B cell (primary cell): ENCODE measurements around the gene LRFN5. TPM values are rescaled to one million over a fixed set of nuclear protein-coding genes. Genes with fewer than 3 reads are reported as not detected.

Source experiments
- ATAC-seq: fragments of 200-7000 bp; cut with Tn5 transposase; one replicate; pipeline ENCODE4 v1.10.0; 2021; ENCODE audit warnings: low read depth, mild to moderate bottlenecking, moderate number of reproducible peaks, moderate library complexity
- CTCF ChIA-PET: fragments of 350-600 bp; sonication (Branson Sonifier 250); formaldehyde crosslinking; loops from one replicate; lab custom pipeline; 2021; ENCODE audit warnings: antibody characterized with exemption, inconsistent platforms; lab: Charles Lee
- POLR2A ChIA-PET: fragments of 350-600 bp; sonication (Branson Sonifier 250); formaldehyde crosslinking; loops from one replicate; lab custom pipeline; 2021; ENCODE audit warnings: antibody characterized with exemption; lab: Charles Lee
- DNase-seq: peaks from one replicate; pipeline ENCODE4 v3.0.0; 2013
- H2AFZ ChIP-seq: 2 replicates; pipeline ENCODE4 v1.6.1; 2012; ENCODE audit warnings: mild to moderate bottlenecking, low read depth, low read length; ENCODE audit not compliant: insufficient read depth, poor library complexity, severe bottlenecking
- H3K27ac ChIP-seq, 2 donors: 1 replicate in 1 of 2; 2 replicates in 1 of 2; pipeline ENCODE4 v1.5.1; 2012 to 2013; ENCODE audit warnings: low read length in 2 of 2, mild to moderate bottlenecking in 2 of 2, moderate library complexity in 1 of 2
- H3K27me3 ChIP-seq, 4 experiments: fragments of 200-600 bp in 1 of 4; sonication (generic) in 1 of 4; replicated peaks in 1 of 4; 1 replicate in 2 of 4; 2 replicates in 2 of 4; pipeline versions ENCODE4 v1.6.1 to v1.7.0; 2013 to 2016; ENCODE audit warnings: low read length in 3 of 4, mild to moderate bottlenecking in 2 of 4, mixed read lengths in 1 of 4, moderate library complexity in 1 of 4; ENCODE audit not compliant: insufficient read depth in 4 of 4, control insufficient read depth in 3 of 4; ENCODE audit errors: control extremely low read depth in 1 of 4
- H3K36me3 ChIP-seq, 2 experiments: replicated peaks in 1 of 2; 1 replicate in 1 of 2; 2 replicates in 1 of 2; pipeline versions ENCODE4 v1.6.1 to v1.7.1; 2013; ENCODE audit warnings: low read length in 1 of 2; ENCODE audit not compliant: insufficient read depth in 2 of 2, control insufficient read depth in 1 of 2; ENCODE audit errors: control extremely low read depth in 1 of 2, extremely low read depth in 1 of 2
- H3K4me1 ChIP-seq, 2 donors: fragments of 200-600 bp in 1 of 2; sonication (generic) in 1 of 2; 1 replicate in 1 of 2; 2 replicates in 1 of 2; pipeline versions ENCODE4 v1.5.1 to v1.6.1; 2013 to 2017; ENCODE audit warnings: low read length in 2 of 2; ENCODE audit not compliant: control insufficient read depth in 2 of 2, insufficient read depth in 2 of 2
- H3K4me2 ChIP-seq: replicated peaks from 2 replicates; pipeline ENCODE3; 2012; ENCODE audit warnings: mild to moderate bottlenecking, low read depth, low read length; ENCODE audit not compliant: poor library complexity, severe bottlenecking
- H3K4me3 ChIP-seq, 5 experiments: fragments of 200-600 bp in 1 of 5; sonication (generic) in 1 of 5; 1 replicate in 3 of 5; 2 replicates in 2 of 5; pipeline versions ENCODE4 v1.5.1 to v1.7.0; 2011 to 2016; ENCODE audit warnings: low read length in 4 of 5, mild to moderate bottlenecking in 4 of 5, low read depth in 2 of 5, control low read depth in 1 of 5, moderate library complexity in 1 of 5; ENCODE audit not compliant: insufficient read depth in 1 of 5; ENCODE audit errors: control extremely low read depth in 1 of 5, extremely low read depth in 1 of 5
- H3K79me2 ChIP-seq: fragments of 200-600 bp; sonication (generic); one replicate; pipeline ENCODE4 v1.6.0; 2016; ENCODE audit warnings: low read length; ENCODE audit not compliant: control insufficient read depth, insufficient read depth
- H3K9ac ChIP-seq: fragments of 200-600 bp; sonication (generic); 2 replicates; pipeline ENCODE4 v1.6.1; 2017; ENCODE audit warnings: mild to moderate bottlenecking, low read length, moderate library complexity
- H3K9me3 ChIP-seq, 3 donors: one replicate each; pipeline versions ENCODE4 v1.6.1 to v1.7.1; 2013; ENCODE audit warnings: low read length in 2 of 3; ENCODE audit not compliant: control insufficient read depth in 2 of 3, insufficient read depth in 1 of 3; ENCODE audit errors: control extremely low read depth in 1 of 3
- H4K20me1 ChIP-seq: 2 replicates; pipeline ENCODE4 v1.6.0; 2012; ENCODE audit warnings: mild to moderate bottlenecking, low read length; ENCODE audit not compliant: insufficient read depth, control insufficient read depth, poor library complexity, severe bottlenecking
- H3K27ac Mint-ChIP-seq: one replicate; pipeline ENCODE4 v1.8.0; 2021; ENCODE audit warnings: mixed read lengths
- H3K27me3 Mint-ChIP-seq: one replicate; pipeline ENCODE4 v1.8.0; 2021; ENCODE audit warnings: mixed read lengths
- H3K4me1 Mint-ChIP-seq: one replicate; pipeline ENCODE4 v1.8.0; 2021; ENCODE audit warnings: mixed read lengths
- H3K4me3 Mint-ChIP-seq: one replicate; pipeline ENCODE4 v1.8.0; 2021; ENCODE audit warnings: mixed read lengths
- H3K9me3 Mint-ChIP-seq: one replicate; pipeline ENCODE4 v1.8.0; 2022; ENCODE audit warnings: mixed read lengths; ENCODE audit not compliant: insufficient read depth
- EZH2 ChIP-seq: IDR thresholded peaks from 2 replicates; pipeline ENCODE4 v1.6.1; 2012; ENCODE audit warnings: borderline replicate concordance, low read depth, mild to moderate bottlenecking, moderate library complexity, low read length; ENCODE audit not compliant: insufficient read depth, poor library complexity, severe bottlenecking
- WGBS: methylation state at CpG from one replicate; pipeline ENCODE4 v1.1.5; 2013; ENCODE audit warnings: missing lambda C conversion rate; ENCODE audit not compliant: insufficient coverage; 5-methylcytosine and 5-hydroxymethylcytosine counted together
- intact Hi-C: fragments of 100-400 bp; cut with micrococcal nuclease; formaldehyde crosslinking; loops from one replicate; pipeline ENCODE4 v1.10.0; 2022
- polyA plus RNA-seq: library from polyadenylated mRNA; depleted of rRNA; stranded (reverse); fragments of >200 nt; gene quantifications from 2 replicates; pipeline ENCODE4 v1.2.3, GENCODE V29; 2012
- total RNA-seq, 2 donors: library from RNA; stranded (reverse); fragments of 120-200 nt in 1 of 2; gene quantifications; 1 replicate in 1 of 2; 2 replicates in 1 of 2; pipeline versions ENCODE4 v1.2.3 to v1.2.4, GENCODE V29; 2013 to 2022
- TF ChIP-seq, protein P1 (sequence below): fragments of 200-600 bp; IDR thresholded peaks from one replicate; pipeline ENCODE4 v1.8.0; 2022; ENCODE audit warnings: antibody characterized with exemption, mild to moderate bottlenecking

Gene LRFN5
- total and polyA plus RNA-seq, 2 donors (not counting 1 experiment from before 2014, with no cell fraction given): 0.30 TPM; not detected in 1

DNA sequence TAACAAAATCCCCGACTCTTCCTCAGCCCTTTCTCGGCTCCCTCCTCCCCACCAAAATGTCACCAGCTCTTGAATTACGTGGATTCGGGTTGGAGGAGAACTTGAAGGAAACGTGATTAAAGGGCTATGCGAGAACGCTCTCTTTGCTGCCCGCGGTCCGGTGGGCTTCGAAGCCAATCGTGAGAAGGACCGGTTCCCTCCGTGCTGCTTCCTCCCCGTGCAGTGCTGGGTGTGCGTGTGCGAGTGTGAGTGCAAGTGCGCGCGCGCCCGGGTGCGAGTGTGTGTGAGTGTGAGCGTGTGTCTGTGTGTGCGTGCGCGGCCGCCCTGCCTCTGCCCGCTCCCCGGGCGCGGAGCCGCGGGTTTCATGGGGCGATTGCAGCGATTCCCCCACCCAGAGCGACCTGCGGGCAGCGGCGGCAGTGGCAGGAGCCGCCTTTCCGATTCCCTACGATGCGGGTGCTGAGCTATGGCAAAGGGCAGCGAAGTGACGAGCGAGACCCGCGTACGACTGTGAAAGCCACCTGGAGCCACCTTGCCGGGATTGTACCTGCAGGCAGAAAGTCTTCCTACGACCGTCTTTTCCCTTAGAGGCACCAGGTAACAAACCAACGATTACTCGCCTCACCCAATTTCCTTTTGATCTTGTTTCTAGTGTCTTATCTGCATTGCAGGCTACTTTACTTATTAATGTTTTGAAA lies 1.4 kb downstream of the LRFN5 start:
- Histone ChIP-seq H3K4me2 (peak overlapping the region; percentile 66), H3K36me3 (no peaks in the 10 kb centered on the region), H3K79me2 (no peaks in the 10 kb centered on the region), H3K27me3 (peaks cover 0 to 52% (median 41%) of the 10 kb centered on the region in 4 experiments), H3K4me1 (peaks cover 30 to 37% of the 10 kb centered on the region in 2 donors), H3K9me3 (peaks cover 0 to 20% (median 0%) of the 10 kb centered on the region in 3 donors), H4K20me1 (no peaks in the 10 kb centered on the region), H3K9ac (no peak overlapping the region), H2AFZ (no peak overlapping the region), H3K27ac (no peak overlapping the region), H3K4me3 (peak overlapping the region in 1 of 5 experiments; percentile 56)
- no peak for TF ChIP-seq EZH2
- TF ChIP-seq, protein P1, sequence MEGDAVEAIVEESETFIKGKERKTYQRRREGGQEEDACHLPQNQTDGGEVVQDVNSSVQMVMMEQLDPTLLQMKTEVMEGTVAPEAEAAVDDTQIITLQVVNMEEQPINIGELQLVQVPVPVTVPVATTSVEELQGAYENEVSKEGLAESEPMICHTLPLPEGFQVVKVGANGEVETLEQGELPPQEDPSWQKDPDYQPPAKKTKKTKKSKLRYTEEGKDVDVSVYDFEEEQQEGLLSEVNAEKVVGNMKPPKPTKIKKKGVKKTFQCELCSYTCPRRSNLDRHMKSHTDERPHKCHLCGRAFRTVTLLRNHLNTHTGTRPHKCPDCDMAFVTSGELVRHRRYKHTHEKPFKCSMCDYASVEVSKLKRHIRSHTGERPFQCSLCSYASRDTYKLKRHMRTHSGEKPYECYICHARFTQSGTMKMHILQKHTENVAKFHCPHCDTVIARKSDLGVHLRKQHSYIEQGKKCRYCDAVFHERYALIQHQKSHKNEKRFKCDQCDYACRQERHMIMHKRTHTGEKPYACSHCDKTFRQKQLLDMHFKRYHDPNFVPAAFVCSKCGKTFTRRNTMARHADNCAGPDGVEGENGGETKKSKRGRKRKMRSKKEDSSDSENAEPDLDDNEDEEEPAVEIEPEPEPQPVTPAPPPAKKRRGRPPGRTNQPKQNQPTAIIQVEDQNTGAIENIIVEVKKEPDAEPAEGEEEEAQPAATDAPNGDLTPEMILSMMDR: no peak
- intact Hi-C loops: no loop called here
- peaks cover 76% of the 10 kb centered on the region for H3K27me3 Mint-ChIP-seq
- peak overlapping the region; percentile 86 for H3K4me3 Mint-ChIP-seq
- H3K9me3 Mint-ChIP-seq: no peaks in the 10 kb centered on the region
- H3K4me1 Mint-ChIP-seq: peaks cover 41% of the 10 kb centered on the region
- peak overlapping the region; percentile 15 for H3K27ac Mint-ChIP-seq
- 7% methylated on average over 40 of the region's 55 CpGs for WGBS
- CTCF ChIA-PET: no interaction called here
- DNase-seq (peak; percentile 8), ATAC-seq (no peak)
- POLR2A ChIA-PET: no interaction called here

DNA sequence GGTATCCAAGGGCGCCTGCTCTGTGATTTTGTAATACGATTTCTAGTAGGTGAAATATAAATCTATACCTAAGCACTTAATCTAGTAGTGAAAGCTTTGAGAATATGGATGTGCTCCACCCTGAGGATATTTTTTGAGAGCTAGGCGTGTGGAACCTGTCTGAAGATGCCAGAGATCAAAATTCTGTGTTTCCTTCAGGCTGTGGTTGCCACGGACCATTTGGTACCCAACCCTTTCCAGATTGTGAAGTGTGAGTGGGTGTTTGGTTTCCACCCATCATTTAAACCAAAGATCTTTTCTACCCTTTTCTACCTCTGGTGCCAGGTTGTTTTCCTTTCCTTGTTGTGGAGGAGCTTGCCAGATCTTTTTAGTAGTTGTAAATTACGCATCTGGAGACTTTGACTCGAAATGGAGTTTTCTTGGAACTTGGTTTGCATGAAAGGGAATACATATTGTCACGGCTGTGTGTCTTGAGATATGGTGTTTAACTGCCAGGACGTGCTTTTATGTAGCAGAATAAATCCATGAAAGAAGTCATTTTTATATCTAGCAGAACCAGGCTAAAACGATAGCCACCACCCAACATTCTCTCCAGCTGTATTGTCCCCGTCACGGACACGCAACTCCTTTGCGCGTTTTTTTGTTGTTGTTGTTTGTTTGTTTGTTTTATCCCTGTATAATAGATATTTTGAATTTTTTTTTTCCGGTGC lies 2.2 kb downstream of the LRFN5 start:
- Histone ChIP-seq H3K4me2 (peak overlapping the region; percentile 66), H3K27me3 (peaks cover 0 to 52% (median 41%) of the 10 kb centered on the region in 4 experiments), H4K20me1 (no peaks in the 10 kb centered on the region), H3K79me2 (no peaks in the 10 kb centered on the region), H3K9ac (no peak overlapping the region), H3K4me3 (no peak overlapping the region), H2AFZ (no peak overlapping the region), H3K4me1 (peaks cover 30 to 37% of the 10 kb centered on the region in 2 donors), H3K27ac (no peak overlapping the region), H3K9me3 (peaks cover 0 to 20% (median 0%) of the 10 kb centered on the region in 3 donors), H3K36me3 (no peaks in the 10 kb centered on the region)
- intact Hi-C loops: no loop called here
- ATAC-seq (no peak), DNase-seq (no peak)
- Mint-ChIP-seq H3K27me3 (peaks cover 76% of the 10 kb centered on the region), H3K27ac (no peak overlapping the region), H3K4me3 (peak overlapping the region; percentile 86), H3K9me3 (no peaks in the 10 kb centered on the region), H3K4me1 (peaks cover 41% of the 10 kb centered on the region)
- WGBS: 0% methylated on average over 2 of the region's 15 CpGs
- ChIA-PET POLR2A (no interaction called here), CTCF (no interaction called here)
- TF ChIP-seq, protein P1: no peak
- no peak for TF ChIP-seq EZH2
